Endodermal cell (in vitro differentiated cells): Measurements from ENCODE around the gene TTC1. TPM values are rescaled to one million over a fixed set of nuclear protein-coding genes. Genes with fewer than 3 reads are reported as not detected.
A peak's percentile ranks its signal among the peaks of the same experiment; 100 is the strongest.

Experiments
- DNase-seq: peaks from one replicate; pipeline ENCODE4 v3.0.0-alpha.2; 2017
- H3K27ac ChIP-seq: 2 replicates; pipeline ENCODE4 v1.5.1; 2013; ENCODE audit warnings: mild to moderate bottlenecking, low read depth, low read length, moderate library complexity
- H3K27me3 ChIP-seq: 2 replicates; pipeline ENCODE4 v1.6.1; 2013; ENCODE audit warnings: mild to moderate bottlenecking, low read length, moderate library complexity; ENCODE audit not compliant: insufficient read depth, control insufficient read depth, poor library complexity, severe bottlenecking
- H3K36me3 ChIP-seq: 2 replicates; pipeline ENCODE4 v1.7.0; 2013; ENCODE audit warnings: mild to moderate bottlenecking, low read length, moderate library complexity; ENCODE audit not compliant: control insufficient read depth, insufficient read depth
- H3K4me1 ChIP-seq: one replicate; pipeline ENCODE4 v1.7.0; 2013; ENCODE audit warnings: low read length; ENCODE audit not compliant: control insufficient read depth, insufficient read depth
- H3K4me3 ChIP-seq: 2 replicates; pipeline ENCODE4 v1.5.1; 2013; ENCODE audit warnings: mild to moderate bottlenecking, low read length, moderate library complexity
- H3K9ac ChIP-seq: 2 replicates; pipeline ENCODE4 v1.6.1; 2013; ENCODE audit warnings: mild to moderate bottlenecking, low read length, moderate library complexity; ENCODE audit not compliant: poor library complexity, severe bottlenecking; ENCODE audit errors: extremely low read depth
- H3K9me3 ChIP-seq: 2 replicates; pipeline ENCODE4 v1.6.1; 2013; ENCODE audit warnings: mild to moderate bottlenecking, low read length, moderate library complexity; ENCODE audit not compliant: control insufficient read depth
- H3K27ac Mint-ChIP-seq: 2 replicates; pipeline ENCODE4 v1.8.0; 2020; ENCODE audit warnings: mixed read lengths
- H3K27me3 Mint-ChIP-seq: 2 replicates; pipeline ENCODE4 v1.8.0; 2021; ENCODE audit warnings: mild to moderate bottlenecking, mixed read lengths; ENCODE audit not compliant: insufficient read depth
- H3K36me3 Mint-ChIP-seq: 2 replicates; pipeline ENCODE4 v1.8.0; 2020; ENCODE audit warnings: low read depth, mixed read lengths
- H3K4me1 Mint-ChIP-seq: 2 replicates; pipeline ENCODE4 v1.8.0; 2020; ENCODE audit warnings: mixed read lengths
- H3K4me3 Mint-ChIP-seq: 2 replicates; pipeline ENCODE4 v1.8.0; 2020; ENCODE audit warnings: mild to moderate bottlenecking, moderate library complexity, mixed read lengths
- H3K9me3 Mint-ChIP-seq: 2 replicates; pipeline ENCODE4 v1.8.0; 2020; ENCODE audit warnings: mild to moderate bottlenecking, mixed read lengths
- WGBS, 2 experiments: methylation state at CpG; one replicate each; pipeline versions ENCODE4 v1.1.5 to v1.1.7; 2013; ENCODE audit warnings: missing lambda C conversion rate in 2 of 2, mixed read lengths in 1 of 2; ENCODE audit not compliant: insufficient coverage in 1 of 2, insufficient read length in 1 of 2; 5-methylcytosine and 5-hydroxymethylcytosine counted together
- total RNA-seq, 2 donors: library from RNA; stranded (reverse); fragmentation: NEBNext Ultra II Directional in 1 of 2; extraction: Animal tissue kit (Norgen Biotek cat#: 25700) in 1 of 2; gene quantifications; 2 replicates in 1 of 2; 3 replicates in 1 of 2; pipeline ENCODE4 v1.2.1, GENCODE V29; 2021
- TF ChIP-seq, protein P1 (sequence below): fragments of 200-600 bp; sonication (generic); conservative IDR thresholded peaks from 2 replicates; pipeline ENCODE4 v1.5.0; 2021; ENCODE audit warnings: antibody characterized with exemption, mild to moderate bottlenecking

The TTC1 gene
- total RNA-seq, 2 donors from 2014 or later: 59.8 to 72.3 TPM

DNA sequence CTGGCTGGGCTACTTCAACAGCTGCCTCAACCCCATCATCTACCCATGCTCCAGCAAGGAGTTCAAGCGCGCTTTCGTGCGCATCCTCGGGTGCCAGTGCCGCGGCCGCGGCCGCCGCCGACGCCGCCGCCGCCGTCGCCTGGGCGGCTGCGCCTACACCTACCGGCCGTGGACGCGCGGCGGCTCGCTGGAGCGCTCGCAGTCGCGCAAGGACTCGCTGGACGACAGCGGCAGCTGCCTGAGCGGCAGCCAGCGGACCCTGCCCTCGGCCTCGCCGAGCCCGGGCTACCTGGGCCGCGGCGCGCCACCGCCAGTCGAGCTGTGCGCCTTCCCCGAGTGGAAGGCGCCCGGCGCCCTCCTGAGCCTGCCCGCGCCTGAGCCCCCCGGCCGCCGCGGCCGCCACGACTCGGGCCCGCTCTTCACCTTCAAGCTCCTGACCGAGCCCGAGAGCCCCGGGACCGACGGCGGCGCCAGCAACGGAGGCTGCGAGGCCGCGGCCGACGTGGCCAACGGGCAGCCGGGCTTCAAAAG is 36.9 kb upstream of the TTC1 start:
- Mint-ChIP-seq H3K36me3 (no peaks in the 10 kb centered on the region), H3K4me3 (peak overlapping the region; percentile 38), H3K9me3 (no peaks in the 10 kb centered on the region), H3K27me3 (peaks cover 67% of the 10 kb centered on the region), H3K27ac (no peak overlapping the region), H3K4me1 (peaks cover 8% of the 10 kb centered on the region)
- H3K9me3 ChIP-seq: no peaks in the 10 kb centered on the region
- DNase-seq: peak; percentile 78
- H3K27me3 ChIP-seq: peaks cover 68% of the 10 kb centered on the region
- TF ChIP-seq, protein P1, sequence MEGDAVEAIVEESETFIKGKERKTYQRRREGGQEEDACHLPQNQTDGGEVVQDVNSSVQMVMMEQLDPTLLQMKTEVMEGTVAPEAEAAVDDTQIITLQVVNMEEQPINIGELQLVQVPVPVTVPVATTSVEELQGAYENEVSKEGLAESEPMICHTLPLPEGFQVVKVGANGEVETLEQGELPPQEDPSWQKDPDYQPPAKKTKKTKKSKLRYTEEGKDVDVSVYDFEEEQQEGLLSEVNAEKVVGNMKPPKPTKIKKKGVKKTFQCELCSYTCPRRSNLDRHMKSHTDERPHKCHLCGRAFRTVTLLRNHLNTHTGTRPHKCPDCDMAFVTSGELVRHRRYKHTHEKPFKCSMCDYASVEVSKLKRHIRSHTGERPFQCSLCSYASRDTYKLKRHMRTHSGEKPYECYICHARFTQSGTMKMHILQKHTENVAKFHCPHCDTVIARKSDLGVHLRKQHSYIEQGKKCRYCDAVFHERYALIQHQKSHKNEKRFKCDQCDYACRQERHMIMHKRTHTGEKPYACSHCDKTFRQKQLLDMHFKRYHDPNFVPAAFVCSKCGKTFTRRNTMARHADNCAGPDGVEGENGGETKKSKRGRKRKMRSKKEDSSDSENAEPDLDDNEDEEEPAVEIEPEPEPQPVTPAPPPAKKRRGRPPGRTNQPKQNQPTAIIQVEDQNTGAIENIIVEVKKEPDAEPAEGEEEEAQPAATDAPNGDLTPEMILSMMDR: no peak
- peak overlapping the region; percentile 22 for H3K4me3 ChIP-seq
- no peaks in the 10 kb centered on the region for H3K36me3 ChIP-seq
- no peaks in the 10 kb centered on the region for H3K4me1 ChIP-seq
- no peak overlapping the region for H3K9ac ChIP-seq
- 1 to 5% methylated on average over 19 to 76 of the region's 76 CpGs for WGBS, 2 experiments
- no peak overlapping the region for H3K27ac ChIP-seq

DNA sequence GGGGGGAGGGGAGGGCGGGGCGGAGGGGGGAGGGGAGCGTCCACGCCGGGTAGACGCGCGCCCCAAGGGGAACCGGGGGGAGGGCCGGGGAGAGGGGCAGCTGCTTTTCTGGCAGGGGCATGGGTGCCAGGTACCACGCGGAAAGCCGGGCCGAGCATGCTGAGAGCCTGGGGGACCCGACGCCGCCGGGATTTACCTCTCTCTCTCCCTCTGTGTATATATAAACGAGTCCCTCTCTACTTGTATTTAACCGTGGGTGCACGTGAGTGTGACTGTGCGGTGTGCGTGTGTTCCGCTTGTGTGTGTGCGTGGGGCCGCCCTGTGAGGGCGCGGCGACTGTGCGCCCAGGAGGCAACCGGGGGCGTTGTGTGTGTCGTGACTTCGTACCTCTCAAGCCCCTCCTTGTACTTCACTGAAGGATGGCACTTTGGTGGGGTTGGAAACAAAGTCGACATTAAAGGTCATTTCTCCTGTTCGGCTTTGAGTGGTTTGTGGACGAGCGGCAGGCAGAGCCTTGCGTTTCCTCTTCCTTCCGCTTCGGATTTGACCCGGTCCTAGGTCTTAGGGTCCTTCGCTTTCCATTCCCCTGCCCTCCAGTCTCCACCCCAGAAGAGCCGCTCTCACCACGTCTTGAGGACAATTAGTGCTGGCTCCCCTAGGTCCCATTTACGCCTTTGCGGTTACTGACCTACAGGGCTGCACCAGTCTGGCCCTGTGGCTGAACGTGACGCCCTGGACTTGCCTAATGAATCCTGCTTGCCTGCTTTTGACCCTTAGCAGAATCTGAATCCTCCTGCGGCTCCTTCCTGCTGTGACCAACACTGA is 36.2 kb upstream of the TTC1 start:
- peak overlapping the region; percentile 48 for H3K4me3 Mint-ChIP-seq
- 75 to 90% methylated on average over 18 to 46 of the region's 50 CpGs for WGBS, 2 experiments

DNA sequence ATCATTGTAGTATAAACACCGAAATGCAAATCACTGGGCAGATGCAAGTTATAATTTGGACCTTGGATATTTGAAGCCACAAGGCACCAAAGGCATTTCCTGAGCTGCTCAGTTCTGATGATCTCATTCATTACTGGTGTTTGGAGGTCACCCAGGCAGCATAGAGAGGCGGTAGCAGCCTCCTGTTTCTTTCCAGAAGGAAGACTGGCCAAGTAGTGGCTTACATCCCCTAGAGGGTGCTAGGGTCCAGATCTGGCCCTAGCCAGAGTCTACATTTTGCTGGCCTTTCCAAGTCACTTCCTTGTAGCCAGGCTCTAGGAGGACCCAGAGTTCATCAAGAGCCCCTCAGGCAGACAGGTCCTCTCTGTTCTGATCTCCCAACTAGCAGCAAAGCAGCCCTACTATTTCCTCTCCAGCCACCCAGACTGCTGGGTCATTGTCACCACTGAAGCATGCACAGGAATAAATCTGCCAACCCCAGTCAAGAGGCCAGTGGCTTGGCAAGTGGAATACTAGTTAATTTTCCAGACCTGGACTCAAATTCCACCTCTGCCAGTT is 33.4 kb upstream of the TTC1 start:
- peaks cover 70% of the 10 kb centered on the region for H3K27me3 Mint-ChIP-seq
- TF ChIP-seq, protein P1: peak; percentile 48
- H3K36me3 Mint-ChIP-seq: no peaks in the 10 kb centered on the region
- no peaks in the 10 kb centered on the region for H3K9me3 Mint-ChIP-seq
- H3K27ac Mint-ChIP-seq: no peak overlapping the region
- H3K9ac ChIP-seq: no peak overlapping the region
- no peaks in the 10 kb centered on the region for H3K9me3 ChIP-seq
- no peak overlapping the region for H3K4me3 Mint-ChIP-seq
- peaks cover 18% of the 10 kb centered on the region for H3K4me1 Mint-ChIP-seq
- peaks cover 50% of the 10 kb centered on the region for H3K27me3 ChIP-seq
- H3K4me1 ChIP-seq: no peaks in the 10 kb centered on the region
- no peaks in the 10 kb centered on the region for H3K36me3 ChIP-seq
- no peak for DNase-seq
- H3K4me3 ChIP-seq: no peak overlapping the region
- no peak overlapping the region for H3K27ac ChIP-seq
- WGBS, 2 experiments: 92% methylated on average over 2 of the region's 2 CpGs

More for the DNA sequence above, 36.2 kb upstream of the TTC1 start:
- Histone ChIP-seq H3K36me3 (no peaks in the 10 kb centered on the region), H3K27me3 (peaks cover 62% of the 10 kb centered on the region), H3K9me3 (no peaks in the 10 kb centered on the region), H3K4me3 (no peak overlapping the region), H3K4me1 (no peaks in the 10 kb centered on the region), H3K9ac (no peak overlapping the region), H3K27ac (no peak overlapping the region)
- no peak overlapping the region for H3K27ac Mint-ChIP-seq
- DNase-seq: peak; percentile 63
- peaks cover 69% of the 10 kb centered on the region for H3K27me3 Mint-ChIP-seq
- H3K9me3 Mint-ChIP-seq: no peaks in the 10 kb centered on the region
- TF ChIP-seq, protein P1: no peak
- no peaks in the 10 kb centered on the region for H3K36me3 Mint-ChIP-seq
- peaks cover 11% of the 10 kb centered on the region for H3K4me1 Mint-ChIP-seq
